ENCODE data around the gene FTO.

DNA sequence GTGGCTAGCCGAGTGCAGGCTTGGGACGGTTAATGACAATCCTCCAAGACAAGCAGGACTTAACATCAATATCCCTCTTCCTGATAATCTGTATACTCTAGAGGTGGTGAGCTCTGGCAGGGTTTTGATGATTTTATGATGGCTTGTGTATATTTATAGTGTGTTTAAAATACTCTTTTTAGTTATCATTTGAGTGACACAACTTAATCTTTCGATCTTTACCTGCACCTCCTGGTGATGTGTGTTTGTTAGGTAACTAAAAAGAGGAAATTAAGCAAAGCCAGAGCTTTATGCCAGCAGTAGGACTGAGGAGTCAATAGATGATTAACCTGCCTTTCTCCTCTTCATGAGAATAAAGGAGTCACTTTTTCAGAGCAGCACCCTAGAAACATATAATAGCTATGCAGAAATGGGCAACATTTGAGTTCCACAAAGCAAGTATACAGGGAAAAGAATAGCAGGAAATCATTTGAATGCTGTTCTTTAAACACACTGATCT, 372.1 kb downstream of the FTO start:
- no peak for TF ChIP-seq CTCF (IDR thresholded peaks at IDR 0.05)
- TF ChIP-seq POLR2A (IDR thresholded peaks at IDR 0.05): no peak
